ENCODE data around the gene NUDT8. TPM values are rescaled to one million over a fixed set of nuclear protein-coding genes. Genes with fewer than 3 reads are reported as not detected.
"Not testable (repeated sequence)": the region's sequence is repeated elsewhere in the genome, so short reads cannot be mapped to it uniquely, and the experiment has no call there.

The NUDT8 gene
- total RNA-seq, 1 donor from 2014 or later, result 11.5 TPM

GRCh38 chr11:67596753-67597300 lies 32.9 kb downstream of the NUDT8 start:
- intact Hi-C loops (cut with micrococcal nuclease), result no loop called here

- intact Hi-C loops (cut with micrococcal nuclease), result no loop called here
Measured at GRCh38 chr11:67594480-67594879, 35.3 kb downstream of the NUDT8 start.

GRCh38 chr11:67593565-67593905 lies 36.2 kb downstream of the NUDT8 start:
- intact Hi-C loops (cut with micrococcal nuclease), result no loop called here

- intact Hi-C loops (cut with micrococcal nuclease), result no loop called here
Measured at GRCh38 chr11:67592880-67593564, 36.7 kb downstream of the NUDT8 start.

GRCh38 chr11:67588899-67589415 lies 40.8 kb downstream of the NUDT8 start:
- intact Hi-C loops (cut with micrococcal nuclease), result not testable (repeated sequence)

- intact Hi-C loops (cut with micrococcal nuclease), result no loop called here
Measured at GRCh38 chr11:67588136-67588503, 41.6 kb downstream of the NUDT8 start.

GRCh38 chr11:67586568-67587250 lies 43.0 kb downstream of the NUDT8 start:
- intact Hi-C loops (cut with micrococcal nuclease), result no loop called here

- intact Hi-C loops (cut with micrococcal nuclease), result no loop called here
Measured at GRCh38 chr11:67585911-67586310, 43.8 kb downstream of the NUDT8 start.

GRCh38 chr11:67584881-67585873 lies 44.6 kb downstream of the NUDT8 start:
- intact Hi-C loops (cut with micrococcal nuclease), result no loop called here

- intact Hi-C loops (cut with micrococcal nuclease), result no loop called here
Measured at GRCh38 chr11:67584205-67584880, 45.4 kb downstream of the NUDT8 start.

- intact Hi-C loops (cut with micrococcal nuclease), result no loop called here
Measured at GRCh38 chr11:67583247-67584204, 46.2 kb downstream of the NUDT8 start, which contains the start of gene GSTP1. GSTP1 (plus strand) TSS chr11:67583812; CDS start chr11:67583844, 32 bp downstream.

GRCh38 chr11:67582011-67582410 lies 47.7 kb downstream of the NUDT8 start:
- intact Hi-C loops (cut with micrococcal nuclease), result no loop called here

GRCh38 chr11:67581469-67581868 lies 48.3 kb downstream of the NUDT8 start:
- intact Hi-C loops (cut with micrococcal nuclease), result no loop called here

GRCh38 chr11:67577951-67578350 lies 51.8 kb downstream of the NUDT8 start:
- intact Hi-C loops (cut with micrococcal nuclease), result no loop called here

Other genes starting within 250 kb of the NUDT8 start
- gene RAD9A, start 238.0 kb downstream of the NUDT8 start, total RNA-seq, result 44.8 and 51.7 TPM in 2 replicates
- gene PPP1CA, start 228.1 kb downstream of the NUDT8 start, total RNA-seq, result 346 and 351 TPM in 2 replicates
- gene TBC1D10C, start 225.9 kb downstream of the NUDT8 start, total RNA-seq, result 280 and 291 TPM in 2 replicates
- gene CARNS1, start 214.3 kb downstream of the NUDT8 start, total RNA-seq, result 0.14 and 0.86 TPM in 2 replicates
- 59.8 and 64.4 TPM in 2 replicates for gene RPS6KB2, start 201.4 kb downstream of the NUDT8 start, total RNA-seq
- 308 and 324 TPM in 2 replicates for gene PTPRCAP, start 192.3 kb downstream of the NUDT8 start, total RNA-seq
- 241 and 247 TPM in 2 replicates for gene CORO1B, start 186.5 kb downstream of the NUDT8 start, total RNA-seq
- gene GPR152, start 177.2 kb downstream of the NUDT8 start, total RNA-seq, result not detected in 2 replicates
- 3.7 and 4.0 TPM in 2 replicates for gene CABP4, start 174.6 kb downstream of the NUDT8 start, total RNA-seq
- 34.3 and 40.4 TPM in 2 replicates for gene TMEM134, start 160.7 kb downstream of the NUDT8 start, total RNA-seq
- 150 and 157 TPM in 2 replicates for gene AIP, start 146.9 kb downstream of the NUDT8 start, total RNA-seq
- 80.2 and 91.6 TPM in 2 replicates for gene PITPNM1, start 124.6 kb downstream of the NUDT8 start, total RNA-seq
- gene CDK2AP2, start 121.8 kb downstream of the NUDT8 start, total RNA-seq, result 159 and 166 TPM in 2 replicates
- not detected in 2 replicates for gene CABP2, start 106.5 kb downstream of the NUDT8 start, total RNA-seq
- gene GSTP1, start 46.1 kb downstream of the NUDT8 start, total RNA-seq, result 278 and 289 TPM in 2 replicates
- 219 TPM in 2 replicates for gene NDUFV1, start 23.0 kb downstream of the NUDT8 start, total RNA-seq
- not detected in 2 replicates for gene TBX10, start 9.8 kb upstream of the NUDT8 start, total RNA-seq
- 0.68 and 0.80 TPM in 2 replicates for gene ACY3, start 20.8 kb upstream of the NUDT8 start, total RNA-seq
- gene ALDH3B2, start 44.7 kb upstream of the NUDT8 start, total RNA-seq, result not detected in 2 replicates

All from T-helper 2 cell treated with Interferon-gamma antibody and Interleukin-4, amounts not matched to agents 100 ng/mL and 5 ng/mL, for 36 hours (primary cell).